Muscle layer of colon (tissue), 2 donors: Measurements from ENCODE around the gene APC.

Experiments
- H3K27ac ChIP-seq: one replicate; pipeline ENCODE4 v1.7.0; 2013; ENCODE audit warnings: low read depth, mild to moderate bottlenecking, low read length, moderate library complexity
- H3K27me3 ChIP-seq, 2 donors: one replicate each; pipeline ENCODE4 v1.7.0; 2013; ENCODE audit warnings: low read length in 2 of 2, mild to moderate bottlenecking in 2 of 2; ENCODE audit not compliant: insufficient read depth in 2 of 2, control insufficient read depth in 1 of 2
- H3K36me3 ChIP-seq: one replicate; pipeline ENCODE4 v1.7.0; 2013; ENCODE audit warnings: mild to moderate bottlenecking, low read length; ENCODE audit not compliant: insufficient read depth
- H3K4me1 ChIP-seq: one replicate; pipeline ENCODE4 v1.7.0; 2013; ENCODE audit warnings: mild to moderate bottlenecking, low read length; ENCODE audit not compliant: insufficient read depth
- H3K4me3 ChIP-seq, 2 donors: one replicate each; pipeline ENCODE4 v1.7.0; 2013; ENCODE audit warnings: low read length in 2 of 2, low read depth in 1 of 2, mild to moderate bottlenecking in 1 of 2, moderate library complexity in 1 of 2
- H3K9ac ChIP-seq: one replicate; pipeline ENCODE4 v1.7.0; 2013; ENCODE audit warnings: low read length
- H3K9me3 ChIP-seq: one replicate; pipeline ENCODE4 v1.7.0; 2013; ENCODE audit warnings: mild to moderate bottlenecking, low read length
- donor health status: abdominal sarcoma.
- donor health status: Adenocarcinoma of cecum.

APC gene

DNA sequence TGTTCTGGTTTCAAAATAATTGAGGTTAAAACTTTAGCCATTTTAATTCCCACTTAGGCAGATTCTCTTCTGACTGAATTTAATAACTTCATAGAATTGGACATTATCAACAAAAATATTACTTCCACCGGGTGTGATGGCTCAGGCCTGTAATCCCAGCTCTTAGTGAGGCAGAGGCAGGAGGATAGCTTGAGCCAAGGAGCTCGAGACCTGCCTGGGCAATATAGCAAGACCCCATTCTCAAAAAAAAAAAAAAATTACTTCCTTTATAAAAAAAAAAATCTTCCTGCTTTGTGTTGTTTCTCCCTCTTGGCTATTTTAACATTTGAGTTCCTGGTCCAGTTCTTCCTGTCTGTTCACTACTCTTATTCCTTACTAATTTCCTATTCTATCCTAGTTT is 18.0 kb downstream of the APC start:
- Histone ChIP-seq H3K4me3 (no peak overlapping the region), H3K4me1 (peaks cover 8% of the 10 kb centered on the region), H3K9me3 (no peaks in the 10 kb centered on the region), H3K36me3 (peaks cover 3% of the 10 kb centered on the region), H3K9ac (no peak overlapping the region), H3K27ac (no peak overlapping the region), H3K27me3 (no peaks in the 10 kb centered on the region)

DNA sequence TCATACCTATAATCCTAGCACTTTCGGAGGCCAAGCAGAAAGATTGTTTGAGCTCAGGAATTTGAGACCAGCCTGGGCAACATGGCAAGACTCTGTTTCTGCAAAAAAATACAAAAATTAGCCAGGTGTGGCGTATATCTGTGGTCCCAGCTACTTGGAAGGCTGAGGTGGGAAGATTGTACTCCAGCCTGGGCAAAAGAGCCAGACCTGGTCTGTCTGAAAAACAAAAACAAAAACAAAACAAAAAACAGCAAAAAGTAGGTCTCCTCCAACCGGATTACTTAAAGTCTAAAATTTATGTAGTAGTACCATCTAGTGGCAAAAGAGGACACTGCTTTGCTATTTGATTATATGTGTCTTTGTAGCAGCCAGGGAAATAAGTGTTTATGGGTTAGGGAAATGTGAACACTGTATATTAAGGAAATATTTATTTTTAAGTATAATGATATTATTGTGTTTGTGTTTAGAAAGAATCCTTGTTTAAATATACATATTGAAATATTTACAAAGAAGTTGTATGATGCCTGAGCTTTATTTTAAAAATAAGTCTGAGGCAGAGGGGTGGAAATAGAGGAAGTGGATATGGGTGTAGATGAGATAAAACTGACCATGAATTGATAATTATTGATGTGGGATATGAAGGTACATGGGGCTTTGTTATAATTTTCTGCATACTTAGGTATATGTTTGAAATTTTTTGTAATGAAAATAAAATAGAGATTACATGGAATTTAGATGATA is 20.0 kb downstream of the APC start:
- Histone ChIP-seq H3K9me3 (no peaks in the 10 kb centered on the region), H3K4me1 (peaks cover 8% of the 10 kb centered on the region), H3K9ac (no peak overlapping the region), H3K4me3 (no peak overlapping the region), H3K27me3 (no peaks in the 10 kb centered on the region), H3K27ac (no peak overlapping the region), H3K36me3 (peaks cover 3% of the 10 kb centered on the region)

DNA sequence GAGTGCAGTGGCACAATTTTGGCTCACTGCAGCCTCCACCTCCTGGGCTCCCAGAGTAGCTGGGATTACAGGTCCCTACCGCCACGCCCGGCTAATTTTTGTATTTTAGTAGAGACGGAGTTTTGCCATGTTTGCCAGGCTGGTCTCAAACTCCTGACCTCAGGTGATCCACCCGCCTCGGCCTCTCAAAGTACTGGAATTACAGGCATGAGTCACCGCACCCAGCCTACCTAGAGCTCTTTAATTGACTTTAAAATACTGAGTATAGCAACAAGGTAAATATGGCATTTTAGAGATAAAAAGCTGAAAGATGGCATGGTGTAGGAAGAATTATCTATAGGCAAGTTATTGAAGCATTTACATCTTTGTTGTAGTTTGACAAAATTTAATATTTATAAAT is 21.0 kb downstream of the APC start:
- no peak overlapping the region for H3K4me3 ChIP-seq
- peaks cover 8% of the 10 kb centered on the region for H3K4me1 ChIP-seq
- H3K9me3 ChIP-seq = no peaks in the 10 kb centered on the region

DNA sequence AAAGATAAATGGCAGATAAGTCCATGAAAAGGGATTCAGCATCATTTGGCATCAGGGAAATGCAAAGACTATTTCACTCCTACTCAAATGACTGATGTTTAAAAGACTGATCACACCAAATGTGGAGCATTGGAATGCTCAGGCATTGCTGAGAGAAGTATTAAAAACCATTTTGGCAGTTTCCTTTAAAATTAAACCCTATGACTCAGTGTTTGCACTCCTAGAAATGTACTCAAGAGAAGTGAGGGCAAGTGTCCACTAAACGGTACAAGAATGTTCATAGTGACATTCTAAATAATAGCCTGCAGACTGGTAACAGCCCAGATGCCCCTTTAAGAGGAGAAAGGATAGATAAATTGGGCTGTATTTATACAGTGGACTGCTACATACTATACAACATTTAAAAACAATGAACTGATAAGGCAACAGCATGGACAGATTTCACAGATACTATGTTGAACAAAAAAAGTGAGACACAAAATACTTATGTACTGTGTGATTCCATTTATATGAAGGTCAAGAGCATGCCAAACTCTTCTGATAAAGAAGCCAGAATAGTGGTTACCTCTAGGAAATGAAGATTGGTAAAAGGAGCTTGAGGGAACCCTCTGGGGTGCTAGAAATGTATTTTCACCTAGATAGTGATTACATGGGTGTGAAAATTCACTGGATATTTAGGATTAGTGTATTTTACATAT is 24.6 kb downstream of the APC start:
- Histone ChIP-seq H3K9me3 (no peaks in the 10 kb centered on the region), H3K4me3 (no peak overlapping the region), H3K4me1 (peaks cover 3% of the 10 kb centered on the region), H3K9ac (no peak overlapping the region), H3K27ac (no peak overlapping the region), H3K27me3 (no peaks in the 10 kb centered on the region), H3K36me3 (peaks cover 3% of the 10 kb centered on the region)

More for the DNA sequence above, 21.0 kb downstream of the APC start:
- Histone ChIP-seq H3K27ac (no peak overlapping the region), H3K27me3 (no peaks in the 10 kb centered on the region), H3K9ac (no peak overlapping the region), H3K36me3 (peaks cover 3% of the 10 kb centered on the region)

DNA sequence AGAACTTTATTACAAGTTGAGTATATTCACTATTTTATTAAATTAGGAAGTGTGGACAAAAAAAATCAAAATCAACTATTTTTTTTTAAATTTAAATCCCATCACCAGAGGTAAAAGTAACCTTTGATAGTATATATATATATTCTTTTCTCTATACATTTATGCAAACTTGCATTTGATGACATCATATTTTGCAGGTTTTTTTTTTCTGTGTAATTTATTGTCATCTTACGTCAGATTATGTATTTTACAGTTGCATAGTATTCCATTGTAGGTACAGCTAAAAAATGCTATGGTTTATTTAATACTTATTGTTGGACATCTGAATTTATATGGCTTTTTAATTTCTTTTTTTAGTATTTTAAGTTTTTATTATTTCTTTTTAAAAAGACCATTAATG is 25.5 kb downstream of the APC start:
- H3K4me1 ChIP-seq = no peaks in the 10 kb centered on the region
- no peaks in the 10 kb centered on the region for H3K9me3 ChIP-seq
- no peaks in the 10 kb centered on the region for H3K27me3 ChIP-seq
- H3K36me3 ChIP-seq = no peaks in the 10 kb centered on the region
- no peak overlapping the region for H3K27ac ChIP-seq
- no peak overlapping the region for H3K9ac ChIP-seq
- H3K4me3 ChIP-seq = no peak overlapping the region

DNA sequence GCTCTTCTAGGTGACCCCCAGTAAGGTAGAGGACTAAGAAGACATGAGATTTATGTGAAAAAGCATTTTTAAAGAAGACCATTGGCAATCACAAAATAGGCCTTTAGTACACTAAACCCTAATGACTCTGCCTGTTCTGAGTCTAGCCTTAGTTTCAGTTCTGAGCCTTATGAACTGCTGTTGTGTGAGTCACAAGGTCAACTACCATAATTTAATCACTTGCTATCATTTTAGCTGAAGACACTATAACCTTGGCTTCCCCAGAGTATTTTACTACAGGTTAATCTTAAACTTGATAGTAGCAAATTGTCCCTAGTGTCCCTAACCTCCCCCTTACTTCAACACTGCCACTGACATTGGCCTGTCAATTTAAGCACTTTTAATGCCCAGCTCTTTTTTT is 34.4 kb downstream of the APC start:
- Histone ChIP-seq H3K4me3 (no peak overlapping the region), H3K27ac (no peak overlapping the region), H3K36me3 (peaks cover 6% of the 10 kb centered on the region), H3K27me3 (no peaks in the 10 kb centered on the region), H3K4me1 (no peaks in the 10 kb centered on the region), H3K9me3 (no peaks in the 10 kb centered on the region), H3K9ac (no peak overlapping the region)

DNA sequence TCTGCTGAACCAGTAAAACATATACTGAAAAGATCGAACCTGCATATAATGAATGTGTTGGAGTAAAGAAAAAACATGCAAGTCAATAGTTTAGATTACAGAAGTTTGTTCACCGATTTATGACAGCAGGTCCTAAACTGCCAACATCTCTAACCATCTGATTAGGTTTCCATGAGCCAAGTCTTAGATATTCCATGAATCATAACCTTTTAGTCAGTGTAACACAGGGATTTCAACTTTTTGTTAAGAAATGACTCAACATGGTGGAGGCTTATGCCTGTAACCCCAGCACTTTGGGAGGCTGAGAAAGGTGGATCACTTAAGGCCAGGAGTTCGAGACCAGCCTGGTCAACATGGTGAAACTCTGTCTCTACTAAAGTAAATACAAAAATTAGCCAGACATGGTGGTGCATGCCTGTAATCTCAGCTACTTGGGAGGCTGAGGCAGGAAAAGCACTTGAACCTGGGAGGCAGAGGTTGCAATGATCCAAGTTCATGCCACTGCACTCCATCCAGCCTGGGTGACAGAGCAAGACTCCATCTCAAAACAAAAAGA is 38.7 kb downstream of the APC start:
- no peak overlapping the region for H3K27ac ChIP-seq
- H3K4me3 ChIP-seq = no peak overlapping the region
- no peaks in the 10 kb centered on the region for H3K27me3 ChIP-seq
- peaks cover 11% of the 10 kb centered on the region for H3K36me3 ChIP-seq
- no peaks in the 10 kb centered on the region for H3K9me3 ChIP-seq
- no peaks in the 10 kb centered on the region for H3K4me1 ChIP-seq
- H3K9ac ChIP-seq = no peak overlapping the region

DNA sequence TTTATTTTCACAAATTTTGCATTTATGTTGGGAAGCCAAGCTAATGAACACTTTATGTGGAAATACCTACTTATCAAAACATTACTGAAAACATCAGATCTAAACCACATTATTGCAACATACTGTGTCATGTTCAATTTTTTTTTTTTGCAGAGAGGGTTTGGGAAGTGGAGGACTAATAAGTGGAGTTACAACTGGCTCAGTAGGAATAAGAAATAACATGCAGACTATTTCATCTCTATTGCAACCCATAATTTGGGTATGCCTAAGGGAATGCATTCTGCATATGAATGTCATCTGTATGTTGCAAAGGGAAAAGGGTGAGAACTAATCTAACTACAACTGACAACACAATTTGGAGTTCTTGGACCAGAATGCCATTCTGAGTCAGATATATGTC is 41.8 kb downstream of the APC start:
- Histone ChIP-seq H3K9me3 (no peaks in the 10 kb centered on the region), H3K4me1 (no peaks in the 10 kb centered on the region), H3K36me3 (peaks cover 22% of the 10 kb centered on the region), H3K9ac (no peak overlapping the region), H3K4me3 (no peak overlapping the region), H3K27ac (no peak overlapping the region), H3K27me3 (no peaks in the 10 kb centered on the region)

DNA sequence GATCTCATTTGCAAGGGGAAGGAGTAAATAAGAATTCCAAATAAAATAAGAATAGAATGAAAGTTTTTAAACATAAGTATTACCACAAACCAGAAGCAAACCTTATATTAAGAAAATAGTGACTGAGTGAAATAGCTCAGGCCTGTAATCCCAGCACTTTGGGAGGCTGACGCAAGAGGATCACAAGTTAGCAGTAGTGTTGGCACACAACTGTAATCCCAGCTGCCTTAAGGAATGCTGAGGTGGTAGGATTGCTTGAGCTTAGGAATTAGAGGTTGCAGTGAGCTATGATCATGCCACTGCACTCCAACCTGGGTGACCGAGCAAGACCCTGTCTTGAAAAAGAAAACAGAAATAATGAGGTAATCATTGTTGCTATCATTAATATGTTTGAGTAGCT is 47.0 kb downstream of the APC start:
- Histone ChIP-seq H3K4me1 (no peaks in the 10 kb centered on the region), H3K4me3 (no peak overlapping the region), H3K9me3 (no peaks in the 10 kb centered on the region), H3K9ac (no peak overlapping the region), H3K36me3 (peaks cover 26% of the 10 kb centered on the region), H3K27me3 (no peaks in the 10 kb centered on the region), H3K27ac (no peak overlapping the region)

DNA sequence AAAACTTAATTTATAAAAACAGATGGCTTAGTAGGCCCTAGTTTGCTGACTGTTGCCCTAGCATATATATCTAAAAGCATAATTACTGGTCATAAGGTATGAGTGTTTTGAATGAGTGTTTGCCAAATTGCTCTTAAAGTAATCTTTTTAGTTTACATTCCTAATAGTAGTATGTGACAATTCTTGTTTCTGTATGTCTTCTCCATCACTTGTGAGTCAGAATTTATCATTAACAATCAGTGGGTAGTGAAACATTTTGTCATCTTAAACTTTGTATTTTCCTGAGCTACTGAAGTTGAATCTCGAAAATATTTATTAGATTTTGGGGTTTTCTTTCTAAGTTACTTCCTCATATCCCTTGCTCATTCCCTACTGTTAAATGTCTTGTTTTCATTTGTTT is 49.6 kb downstream of the APC start:
- peaks cover 7% of the 10 kb centered on the region for H3K36me3 ChIP-seq
- H3K27ac ChIP-seq = no peak overlapping the region
- no peak overlapping the region for H3K4me3 ChIP-seq

DNA sequence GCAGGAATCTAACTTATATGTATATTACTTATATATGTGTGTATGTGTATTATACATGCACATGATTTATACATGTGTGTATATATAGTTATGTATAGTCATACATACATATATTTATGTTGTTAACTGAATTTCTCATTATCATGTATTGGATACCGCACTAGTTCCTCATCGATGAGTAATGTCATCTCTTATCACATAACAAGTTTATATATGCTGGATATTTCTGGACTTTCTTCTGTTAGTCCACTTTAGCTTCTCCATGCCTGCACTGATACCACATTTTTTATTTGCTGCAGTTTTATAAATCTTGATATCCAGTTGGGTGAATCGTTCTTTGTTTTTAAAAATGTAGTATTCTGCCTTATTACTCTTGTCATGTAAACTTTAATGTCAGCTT is 50.2 kb downstream of the APC start:
- no peak overlapping the region for H3K9ac ChIP-seq
- H3K4me3 ChIP-seq = no peak overlapping the region
- no peak overlapping the region for H3K27ac ChIP-seq
- H3K27me3 ChIP-seq = no peaks in the 10 kb centered on the region
- H3K4me1 ChIP-seq = no peaks in the 10 kb centered on the region
- H3K36me3 ChIP-seq = peaks cover 7% of the 10 kb centered on the region
- H3K9me3 ChIP-seq = no peaks in the 10 kb centered on the region

More for the DNA sequence above, 49.6 kb downstream of the APC start:
- Histone ChIP-seq H3K4me1 (no peaks in the 10 kb centered on the region), H3K27me3 (no peaks in the 10 kb centered on the region), H3K9me3 (no peaks in the 10 kb centered on the region), H3K9ac (no peak overlapping the region)
